ENCODE results near the gene CYP27A1. TPM values are rescaled to one million over a fixed set of nuclear protein-coding genes. Genes with fewer than 3 reads are reported as not detected.

The CYP27A1 gene
- total RNA-seq, 1 experiment from 2014 or later: 0.94 TPM

- H3K9me2 ChIP-seq (ENCODE audit: insufficient read depth): no peaks in the 10 kb centered on the region
- H2AFZ ChIP-seq: no peak overlapping the region
- CTCF ChIA-PET: no interaction called here
- no peaks in the 10 kb centered on the region for H3K79me2 ChIP-seq (ENCODE audit: low read depth)
- no peaks in the 10 kb centered on the region for H3F3A ChIP-seq (ENCODE audit: insufficient read depth, low read depth)
- DNase-seq: no peak
- no peaks in the 10 kb centered on the region for H3K36me3 ChIP-seq (ENCODE audit: low read depth)
- POLR2A ChIA-PET (ENCODE audit: unreplicated experiment): no interaction called here
- H3K9me3 ChIP-seq (ENCODE audit: insufficient read depth, low read depth): no peaks in the 10 kb centered on the region
- no peak overlapping the region for H3K27ac ChIP-seq
- H4K20me1 ChIP-seq (ENCODE audit: insufficient read depth): no peaks in the 10 kb centered on the region
- no peak for TF ChIP-seq CTCF (conservative IDR thresholded peaks at IDR 0.05)
- no peak for TF ChIP-seq EZH2 (IDR thresholded peaks at IDR 0.05; ENCODE audit: low read depth)
- intact Hi-C loops (cut with micrococcal nuclease; ENCODE audit: unreplicated experiment): no loop called here
- no peaks in the 10 kb centered on the region for H3K27me3 ChIP-seq (ENCODE audit: insufficient read depth, low read depth)
- H3K4me3 ChIP-seq: no peak overlapping the region
- H3K4me1 ChIP-seq (replicated peaks; ENCODE audit: insufficient read depth): no peaks in the 10 kb centered on the region
- no TSS peak for BruUV-seq (replicated peaks)
- H3K4me2 ChIP-seq: no peak overlapping the region
Observed at GRCh38 chr2:218798767-218799504, 17.0 kb downstream of the CYP27A1 start.

DNA sequence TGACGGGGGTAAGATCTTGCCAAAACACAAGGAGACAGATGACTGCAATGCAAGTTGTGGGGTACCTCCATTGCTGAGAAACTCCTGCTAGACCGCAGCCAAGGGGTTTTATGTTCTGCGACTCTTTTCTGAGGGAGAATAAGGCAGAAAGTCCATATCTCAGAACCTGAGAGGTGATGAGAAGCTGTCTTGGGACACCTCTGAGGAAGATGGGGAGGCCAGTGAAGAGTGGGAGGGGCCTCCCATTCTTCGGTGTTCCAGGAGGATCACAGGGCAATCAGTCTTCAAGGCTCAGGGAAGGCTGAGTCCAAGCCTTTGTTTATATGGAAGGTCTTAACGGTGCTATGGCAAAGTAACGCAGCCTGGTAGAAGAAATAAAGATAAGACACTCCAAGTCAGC, 18.0 kb downstream of the CYP27A1 start:
- intact Hi-C loops (cut with micrococcal nuclease; ENCODE audit: unreplicated experiment): no loop called here

DNA sequence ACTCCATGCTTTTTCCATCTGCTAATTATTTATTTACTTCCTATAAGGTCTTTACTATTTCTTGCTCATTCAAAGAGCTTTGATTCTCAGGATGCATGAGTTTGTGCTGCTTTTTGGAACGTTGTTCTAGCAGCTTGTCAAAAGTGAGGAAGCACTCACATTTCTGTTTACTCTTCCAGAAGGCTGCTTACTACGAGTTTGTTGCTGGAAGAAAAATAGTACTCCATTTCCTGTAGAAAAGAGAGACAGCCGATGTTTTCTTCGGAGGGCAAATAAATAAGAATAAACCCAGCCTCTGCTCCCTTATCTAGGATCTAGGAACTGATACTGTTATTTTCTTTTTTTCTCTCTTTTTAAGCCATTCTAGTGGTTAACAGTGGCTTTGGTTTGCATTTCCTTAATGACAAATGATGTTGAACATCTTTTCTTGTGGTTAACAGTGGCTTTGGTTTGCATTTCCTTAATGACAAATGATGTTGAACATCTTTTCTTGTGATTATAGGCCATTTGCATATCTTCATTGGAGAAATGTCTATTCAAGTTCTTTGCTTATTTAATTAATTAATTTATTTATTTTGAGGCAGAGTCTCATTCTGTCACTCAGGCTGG, 20.5 kb downstream of the CYP27A1 start:
- H3K27ac ChIP-seq: no peak overlapping the region
- CTCF ChIA-PET: no interaction called here

More for the DNA sequence above, 18.0 kb downstream of the CYP27A1 start:
- CTCF ChIA-PET: no interaction called here
- no peak for TF ChIP-seq CTCF (conservative IDR thresholded peaks at IDR 0.05)
- TF ChIP-seq EZH2 (IDR thresholded peaks at IDR 0.05; ENCODE audit: low read depth): no peak
- no peaks in the 10 kb centered on the region for H3K27me3 ChIP-seq (ENCODE audit: insufficient read depth, low read depth)
- no peaks in the 10 kb centered on the region for H4K20me1 ChIP-seq (ENCODE audit: insufficient read depth)
- no peak overlapping the region for H2AFZ ChIP-seq
- H3K27ac ChIP-seq: no peak overlapping the region
- no peak overlapping the region for H3K4me3 ChIP-seq
- BruUV-seq (replicated peaks): no TSS peak
- no peak overlapping the region for H3K4me2 ChIP-seq
- POLR2A ChIA-PET (ENCODE audit: unreplicated experiment): no interaction called here
- no peak for DNase-seq
- H3K4me1 ChIP-seq (replicated peaks; ENCODE audit: insufficient read depth): no peaks in the 10 kb centered on the region
- peaks cover 3% of the 10 kb centered on the region; the same call in 1 of the 2 replicates for H3K9me3 ChIP-seq (ENCODE audit: insufficient read depth, low read depth)
- no peaks in the 10 kb centered on the region for H3K36me3 ChIP-seq (ENCODE audit: low read depth)
- no peaks in the 10 kb centered on the region for H3K79me2 ChIP-seq (ENCODE audit: low read depth)
- no peaks in the 10 kb centered on the region for H3F3A ChIP-seq (ENCODE audit: insufficient read depth, low read depth)
- no peaks in the 10 kb centered on the region for H3K9me2 ChIP-seq (ENCODE audit: insufficient read depth)

More for the DNA sequence above, 20.5 kb downstream of the CYP27A1 start:
- H3F3A ChIP-seq (ENCODE audit: insufficient read depth, low read depth): peaks cover 20% of the 10 kb centered on the region
- POLR2A ChIA-PET (ENCODE audit: unreplicated experiment): no interaction called here
- H3K9me3 ChIP-seq (ENCODE audit: insufficient read depth, low read depth): peaks cover 3% of the 10 kb centered on the region; the same call in 1 of the 2 replicates
- H3K4me2 ChIP-seq: no peak overlapping the region
- H3K4me3 ChIP-seq: no peak overlapping the region
- no peaks in the 10 kb centered on the region for H3K79me2 ChIP-seq (ENCODE audit: low read depth)
- H3K36me3 ChIP-seq (ENCODE audit: low read depth): no peaks in the 10 kb centered on the region
- H3K4me1 ChIP-seq (replicated peaks; ENCODE audit: insufficient read depth): peaks cover 20% of the 10 kb centered on the region
- H2AFZ ChIP-seq: no peak overlapping the region
- TF ChIP-seq EZH2 (IDR thresholded peaks at IDR 0.05; ENCODE audit: low read depth): no peak
- intact Hi-C loops (cut with micrococcal nuclease; ENCODE audit: unreplicated experiment): no loop called here
- DNase-seq: no peak
- no peaks in the 10 kb centered on the region for H4K20me1 ChIP-seq (ENCODE audit: insufficient read depth)
- H3K9me2 ChIP-seq (ENCODE audit: insufficient read depth): no peaks in the 10 kb centered on the region
- H3K27me3 ChIP-seq (ENCODE audit: insufficient read depth, low read depth): no peaks in the 10 kb centered on the region
- BruUV-seq (replicated peaks): no TSS peak

Measured in PC-9 (cell line).